ENCODE measurements around the gene CATSPERB.
"Not testable (repeated sequence)": the region's sequence is repeated elsewhere in the genome, so short reads cannot be mapped to it uniquely, and the experiment has no call there.

Gene CATSPERB

DNA sequence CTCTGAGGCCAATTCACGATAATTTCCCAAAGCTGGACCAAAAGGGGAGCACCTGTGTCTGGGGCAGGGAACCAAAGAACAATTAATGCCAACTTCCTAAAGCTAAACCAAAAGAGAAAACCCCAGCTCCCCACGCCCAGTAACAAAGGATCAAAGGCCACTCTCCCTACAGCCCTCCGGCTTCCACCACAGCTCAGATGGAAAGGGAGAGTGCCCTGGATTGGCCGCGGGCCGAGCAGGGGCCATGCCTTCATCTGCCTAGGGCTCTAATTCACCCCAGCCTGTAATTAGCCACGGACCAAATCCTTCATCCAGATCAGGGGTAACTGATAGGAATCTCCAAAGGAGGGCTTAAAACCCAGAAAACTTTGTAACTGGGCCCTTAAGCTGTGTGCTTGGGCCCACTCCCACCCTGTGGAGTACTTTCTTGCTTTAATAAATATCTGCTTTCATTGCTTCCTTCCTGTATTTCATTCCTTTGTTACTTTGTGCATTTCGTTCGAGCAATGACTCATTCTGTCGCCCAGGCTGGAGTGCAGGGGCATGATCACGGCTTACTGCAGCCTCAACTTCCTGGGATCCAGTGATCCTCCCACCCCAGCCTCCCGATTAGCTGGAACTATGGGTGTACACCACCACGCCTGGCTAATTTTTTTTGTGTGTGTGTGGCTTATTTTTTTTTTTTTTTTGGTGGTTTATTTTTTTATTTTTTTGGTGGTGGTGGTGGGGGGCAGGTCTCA lies 156.2 kb downstream of the CATSPERB start:
- no peak for DNase-seq

DNA sequence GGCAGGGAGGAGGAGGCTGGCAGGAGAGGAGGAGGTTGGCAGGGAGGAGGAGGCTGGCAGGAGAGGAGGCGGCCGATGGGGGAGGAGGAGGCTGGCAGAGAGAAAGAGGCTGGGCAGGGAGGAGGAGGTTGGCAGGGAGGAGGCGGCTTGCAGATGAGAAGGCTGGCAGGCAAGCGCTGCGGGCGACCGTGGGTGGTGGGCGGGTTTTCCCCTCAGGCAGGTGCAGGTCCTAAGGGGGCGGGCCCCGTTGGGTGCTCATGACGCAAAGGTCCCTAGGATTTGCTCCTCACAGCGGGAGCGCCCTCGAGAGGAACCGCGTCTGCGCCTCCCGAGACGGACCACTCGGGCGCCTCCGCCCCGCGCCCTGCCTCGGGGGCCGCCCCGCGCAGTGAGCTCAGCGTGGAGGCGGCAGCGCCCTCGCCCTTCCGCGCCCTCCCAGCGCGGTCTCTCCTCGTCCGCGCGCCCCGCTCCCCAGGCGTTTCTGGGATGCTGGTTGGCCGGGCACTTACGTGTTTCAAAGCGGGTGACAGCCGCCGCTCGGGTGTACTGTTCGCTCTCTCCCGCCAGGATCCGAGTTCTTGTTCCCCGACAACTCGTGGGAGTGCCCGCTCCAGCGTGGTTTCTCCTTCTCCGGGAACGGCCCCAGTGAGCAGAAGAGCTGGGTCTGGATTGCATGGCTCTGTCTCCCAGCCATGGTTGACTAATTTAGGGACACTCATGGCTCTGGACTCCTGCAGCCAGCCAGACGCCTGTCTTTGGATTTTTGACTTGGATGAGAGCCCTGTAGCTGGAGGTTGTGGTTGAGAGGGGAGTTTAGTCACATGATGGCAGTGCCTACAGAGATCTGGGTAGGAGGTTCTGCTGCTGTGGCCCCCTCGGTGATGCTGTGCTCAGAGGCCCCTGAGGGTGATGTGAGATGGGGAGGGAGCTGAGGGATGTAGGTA lies 157.7 kb downstream of the CATSPERB start:
- DNase-seq: peak in 1 of 2 experiments; percentile 30

- no peak for DNase-seq
Observed at GRCh38 chr14:91573528-91573893, 158.4 kb downstream of the CATSPERB start.

- no peak for DNase-seq
Observed at GRCh38 chr14:91570021-91570420, 161.9 kb downstream of the CATSPERB start.

DNA sequence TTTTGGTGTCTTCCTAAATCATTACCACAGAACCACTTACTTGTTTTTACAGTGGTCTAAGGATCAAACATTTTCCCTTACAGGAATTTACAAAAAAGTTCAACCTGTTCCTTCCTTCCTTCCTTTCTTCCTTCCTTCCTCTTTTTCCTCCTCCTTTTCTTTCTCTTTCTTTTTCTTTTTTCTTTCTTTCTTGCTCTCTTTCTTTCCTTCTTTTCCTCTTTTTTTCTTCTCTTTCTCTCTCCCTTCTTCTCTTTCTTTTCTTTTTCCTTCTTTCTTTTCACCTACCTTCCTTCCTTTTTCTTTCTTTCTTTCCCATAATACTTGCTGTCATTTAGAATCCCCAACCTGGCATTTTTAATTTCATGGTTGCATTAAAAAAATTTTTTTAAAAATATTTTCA lies 162.6 kb downstream of the CATSPERB start:
- no peak for DNase-seq

GRCh38 chr14:91568626-91569025 lies 163.3 kb downstream of the CATSPERB start:
- no peak for DNase-seq

- DNase-seq: not testable (repeated sequence)
Observed at GRCh38 chr14:91567827-91568226, 164.1 kb downstream of the CATSPERB start.

GRCh38 chr14:91555531-91555930 lies 176.4 kb downstream of the CATSPERB start:
- no peak for DNase-seq

DNA sequence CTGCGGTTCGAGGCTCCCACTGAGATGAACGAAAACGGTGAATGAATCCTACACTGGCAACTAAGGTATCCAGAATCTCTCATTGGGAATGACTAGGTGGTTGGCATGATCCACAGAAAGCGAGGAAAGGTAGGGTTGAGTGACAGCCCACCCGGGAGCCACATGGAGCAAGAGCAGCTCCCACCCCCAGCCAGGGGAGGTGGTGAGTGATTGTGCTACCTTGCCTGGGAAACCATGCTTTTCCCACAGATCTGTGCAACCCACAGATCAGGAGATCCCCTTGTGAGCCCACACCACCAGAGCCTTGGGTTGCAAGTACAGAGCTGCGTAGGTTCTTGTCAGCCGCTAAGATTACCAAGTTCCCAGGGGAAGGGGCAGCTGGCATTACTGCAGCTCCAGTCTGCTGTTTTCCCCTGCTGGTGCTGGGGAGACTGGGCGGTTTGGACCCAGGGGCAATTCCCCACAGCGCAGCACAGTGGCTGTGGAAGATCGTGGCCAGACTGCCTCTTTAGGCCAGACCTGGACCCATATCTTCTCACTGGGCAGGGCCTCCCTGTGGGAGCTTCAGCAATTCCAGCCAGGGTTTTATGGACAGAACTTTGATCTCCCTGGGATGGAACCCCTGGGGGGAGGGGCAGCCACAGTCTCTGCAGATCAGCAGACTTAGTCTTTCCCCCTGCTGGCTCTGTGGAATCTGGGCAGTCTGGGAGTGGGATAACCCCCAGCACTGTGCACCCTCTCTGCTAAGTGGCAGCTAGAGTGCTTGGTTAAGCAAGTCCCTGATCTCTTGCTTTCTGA lies 177.2 kb downstream of the CATSPERB start:
- DNase-seq: no peak

DNA sequence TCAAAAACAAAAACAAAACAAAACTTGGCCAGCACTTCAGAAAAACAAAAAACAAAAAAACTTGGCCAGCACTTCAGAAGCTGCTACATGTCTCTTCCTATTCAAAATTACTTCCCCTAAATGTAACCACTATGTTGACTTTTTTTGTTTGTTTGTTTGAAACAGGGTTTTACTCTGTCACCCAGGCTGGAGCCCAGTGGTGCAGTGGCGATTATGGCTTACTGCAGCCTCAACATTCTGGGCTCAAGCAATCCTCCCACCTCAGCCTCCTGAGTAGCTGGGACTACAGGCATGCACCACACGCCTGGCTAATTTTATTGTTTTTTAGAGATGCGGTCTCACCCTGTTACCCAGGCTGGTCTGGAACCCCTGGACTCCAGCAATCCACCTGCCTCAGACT lies 183.8 kb downstream of the CATSPERB start:
- DNase-seq: no peak

DNA sequence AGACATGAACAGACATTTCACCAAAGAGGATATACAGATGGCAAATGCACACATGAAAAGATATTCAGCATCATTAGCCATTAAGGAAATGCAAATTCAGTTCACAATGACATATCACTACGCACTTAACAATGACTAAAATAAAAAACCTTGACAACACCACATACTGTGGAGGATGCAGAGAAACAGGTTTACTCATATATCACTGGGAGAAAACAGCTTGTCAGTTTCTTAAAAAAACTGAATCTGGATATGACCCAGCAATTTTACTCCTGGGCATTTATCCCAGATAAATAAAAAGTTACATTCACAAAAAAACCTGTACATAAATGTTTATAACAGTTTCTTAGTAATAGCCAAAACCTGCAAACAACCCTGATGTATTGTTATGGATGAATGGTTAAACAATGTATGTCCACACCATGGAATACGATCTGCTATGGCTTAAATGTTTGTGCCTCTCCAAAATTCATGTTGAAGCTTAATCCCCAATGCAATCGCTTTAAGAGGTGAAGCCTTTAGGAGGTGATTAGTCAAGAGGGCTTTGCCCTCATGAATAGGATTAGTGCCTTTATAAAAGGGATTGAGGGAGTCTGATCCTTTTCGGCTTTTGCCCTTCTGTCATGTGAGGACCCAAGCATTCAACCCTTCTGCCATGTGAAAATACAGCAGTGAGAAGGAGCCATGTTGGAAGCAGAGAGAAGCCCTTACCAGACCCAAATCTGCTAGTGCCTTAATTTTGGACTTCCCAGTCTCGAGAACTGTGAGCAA lies 185.8 kb downstream of the CATSPERB start:
- no peak for DNase-seq

- no peak for DNase-seq
Observed at GRCh38 chr14:91545204-91545603, 186.7 kb downstream of the CATSPERB start.

DNA sequence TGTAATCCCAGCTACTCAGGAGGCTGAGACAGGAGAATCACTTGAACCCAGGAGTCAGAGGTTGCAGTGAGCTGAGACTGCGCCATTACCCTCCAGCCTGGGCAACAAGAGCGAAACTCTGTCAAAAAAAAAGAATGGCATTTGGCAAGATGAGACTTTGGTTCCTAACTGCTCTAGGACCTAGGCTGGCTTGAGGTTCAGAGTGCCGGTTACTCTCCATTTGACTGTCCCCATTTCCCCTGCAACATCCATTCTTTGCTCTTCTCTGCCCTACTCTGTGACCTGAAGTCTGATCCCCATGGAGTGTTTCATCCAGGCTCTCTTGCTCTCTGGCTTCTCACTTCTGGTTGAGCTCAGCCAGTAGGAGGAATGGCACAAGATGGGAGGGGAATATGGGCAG lies 195.6 kb downstream of the CATSPERB start:
- DNase-seq: no peak

GRCh38 chr14:91534059-91534458 lies 197.8 kb downstream of the CATSPERB start:
- DNase-seq: not testable (repeated sequence)

GRCh38 chr14:91533623-91534022 lies 198.3 kb downstream of the CATSPERB start:
- no peak for DNase-seq
